Muscle of leg (tissue), 11 donors: ENCODE results near the gene B4GAT1. TPM values are rescaled to one million over a fixed set of nuclear protein-coding genes. Genes with fewer than 3 reads are reported as not detected.

Source experiments
- DNase-seq: peaks from one replicate; pipeline ENCODE4 v3.0.0; 2013
- H3K27ac ChIP-seq: one replicate; pipeline ENCODE4 v1.5.1; 2013; ENCODE audit warnings: mild to moderate bottlenecking, low read length, control low read depth
- H3K27me3 ChIP-seq: one replicate; pipeline ENCODE4 v1.6.1; 2013; ENCODE audit warnings: low read length; ENCODE audit not compliant: control insufficient read depth, insufficient read depth
- H3K36me3 ChIP-seq: one replicate; pipeline ENCODE4 v1.6.1; 2013; ENCODE audit warnings: low read length; ENCODE audit not compliant: control insufficient read depth, insufficient read depth
- H3K4me1 ChIP-seq: one replicate; pipeline ENCODE4 v1.6.1; 2013; ENCODE audit warnings: low read length; ENCODE audit not compliant: control insufficient read depth, insufficient read depth
- H3K4me3 ChIP-seq: one replicate; pipeline ENCODE4 v1.5.1; 2013; ENCODE audit warnings: low read length, control low read depth
- H3K9me3 ChIP-seq: replicated peaks from 2 replicates; pipeline ENCODE4 v1.6.1; 2013; ENCODE audit warnings: low read depth, low read length; ENCODE audit not compliant: control insufficient read depth
- WGBS: methylation state at CpG from one replicate; pipeline ENCODE4 v1.1.5; 2013; ENCODE audit warnings: missing lambda C conversion rate; ENCODE audit not compliant: insufficient coverage; 5-methylcytosine and 5-hydroxymethylcytosine counted together
- polyA plus RNA-seq, 8 donors: library from polyadenylated mRNA; unstranded; fragments of 120-200 nt; gene quantifications; one replicate each; pipeline versions ENCODE4 v1.2.1 to v1.2.3, GENCODE V29; 2013; ENCODE audit warnings: inconsistent platforms in 1 of 8, low replicate concordance in 1 of 8; ENCODE audit not compliant: insufficient read length in 8 of 8, insufficient read depth in 1 of 8
- total RNA-seq: library from RNA; stranded (reverse); fragments of 120-200 nt; gene quantifications from one replicate; pipeline ENCODE4 v1.2.4, GENCODE V29; 2013

B4GAT1 gene
- total and polyA plus RNA-seq, 9 donors: 17.7 to 25.7 (median 23.2) TPM

GRCh38 chr11:66331542-66332370 lies 15.7 kb downstream of the B4GAT1 start:
- WGBS: 85% methylated on average over 7 of the region's 12 CpGs
- H3K27ac ChIP-seq: no peak overlapping the region

GRCh38 chr11:66330931-66331330 lies 16.5 kb downstream of the B4GAT1 start:
- 54% methylated on average over 6 of the region's 10 CpGs for WGBS
- peaks cover 43% of the 10 kb centered on the region for H3K4me1 ChIP-seq
- H3K27me3 ChIP-seq: no peaks in the 10 kb centered on the region

More at GRCh38 chr11:66331542-66332370, 15.7 kb downstream of the B4GAT1 start:
- Histone ChIP-seq H3K27me3 (no peaks in the 10 kb centered on the region), H3K9me3 (no peaks in the 10 kb centered on the region), H3K4me1 (peaks cover 43% of the 10 kb centered on the region), H3K4me3 (no peak overlapping the region), H3K36me3 (peaks cover 22% of the 10 kb centered on the region)
- no peak for DNase-seq

GRCh38 chr11:66329165-66329673 lies 18.2 kb downstream of the B4GAT1 start:
- 100% methylated on average over 1 of the region's 3 CpGs for WGBS
- H3K4me3 ChIP-seq: no peak overlapping the region
- no peak for DNase-seq

More at GRCh38 chr11:66330931-66331330, 16.5 kb downstream of the B4GAT1 start:
- Histone ChIP-seq H3K36me3 (peaks cover 22% of the 10 kb centered on the region), H3K4me3 (no peak overlapping the region), H3K27ac (no peak overlapping the region), H3K9me3 (no peaks in the 10 kb centered on the region)
- no peak for DNase-seq

GRCh38 chr11:66328302-66329144 lies 18.9 kb downstream of the B4GAT1 start:
- WGBS: 12% methylated on average over 13 of the region's 19 CpGs
- Histone ChIP-seq H3K27ac (peak overlapping the region; percentile 38), H3K4me1 (peaks cover 43% of the 10 kb centered on the region), H3K9me3 (no peaks in the 10 kb centered on the region), H3K4me3 (no peak overlapping the region), H3K36me3 (peaks cover 22% of the 10 kb centered on the region), H3K27me3 (no peaks in the 10 kb centered on the region)
- peak; percentile 81 for DNase-seq

More at GRCh38 chr11:66329165-66329673, 18.2 kb downstream of the B4GAT1 start:
- Histone ChIP-seq H3K4me1 (peaks cover 43% of the 10 kb centered on the region), H3K27ac (no peak overlapping the region), H3K9me3 (no peaks in the 10 kb centered on the region), H3K36me3 (peaks cover 22% of the 10 kb centered on the region), H3K27me3 (no peaks in the 10 kb centered on the region)

GRCh38 chr11:66328031-66328301 lies 19.5 kb downstream of the B4GAT1 start:
- Histone ChIP-seq H3K36me3 (peaks cover 19% of the 10 kb centered on the region), H3K27me3 (no peaks in the 10 kb centered on the region), H3K27ac (peak overlapping the region; percentile 38), H3K4me1 (peaks cover 44% of the 10 kb centered on the region), H3K9me3 (no peaks in the 10 kb centered on the region), H3K4me3 (no peak overlapping the region)
- no peak for DNase-seq
- WGBS: 64% methylated on average over 3 of the region's 3 CpGs

- peak; percentile 65 for DNase-seq
- Histone ChIP-seq H3K27me3 (no peaks in the 10 kb centered on the region), H3K36me3 (peaks cover 14% of the 10 kb centered on the region), H3K27ac (peak overlapping the region; percentile 54), H3K4me3 (no peak overlapping the region), H3K4me1 (peaks cover 47% of the 10 kb centered on the region), H3K9me3 (no peaks in the 10 kb centered on the region)
- WGBS: 72% methylated on average over 8 of the region's 10 CpGs
Observed at GRCh38 chr11:66327171-66328030, 20.0 kb downstream of the B4GAT1 start.

GRCh38 chr11:66326261-66327111 lies 20.9 kb downstream of the B4GAT1 start:
- H3K36me3 ChIP-seq: peaks cover 5% of the 10 kb centered on the region
- H3K4me3 ChIP-seq: no peak overlapping the region
- peak overlapping the region; percentile 69 for H3K27ac ChIP-seq
- H3K9me3 ChIP-seq: no peaks in the 10 kb centered on the region
- DNase-seq: peak; percentile 75
- 11% methylated on average over 10 of the region's 21 CpGs for WGBS
- peaks cover 49% of the 10 kb centered on the region for H3K4me1 ChIP-seq
- H3K27me3 ChIP-seq: no peaks in the 10 kb centered on the region

- Histone ChIP-seq H3K4me1 (peaks cover 49% of the 10 kb centered on the region), H3K27ac (no peak overlapping the region), H3K27me3 (no peaks in the 10 kb centered on the region), H3K36me3 (no peaks in the 10 kb centered on the region), H3K9me3 (no peaks in the 10 kb centered on the region), H3K4me3 (no peak overlapping the region)
- 51% methylated on average over 8 of the region's 8 CpGs for WGBS
- peak; percentile 35 for DNase-seq
Observed at GRCh38 chr11:66325263-66325671, 22.2 kb downstream of the B4GAT1 start.

- no peak overlapping the region for H3K27ac ChIP-seq
- no peaks in the 10 kb centered on the region for H3K9me3 ChIP-seq
- H3K27me3 ChIP-seq: no peaks in the 10 kb centered on the region
- H3K4me3 ChIP-seq: no peak overlapping the region
- no peaks in the 10 kb centered on the region for H3K36me3 ChIP-seq
- H3K4me1 ChIP-seq: peaks cover 49% of the 10 kb centered on the region
- DNase-seq: no peak
- WGBS: 58% methylated on average over 7 of the region's 10 CpGs
Observed at GRCh38 chr11:66324664-66325063, 22.8 kb downstream of the B4GAT1 start.
